Measurements from ENCODE around the gene CLEC16A.

Gene CLEC16A

DNA sequence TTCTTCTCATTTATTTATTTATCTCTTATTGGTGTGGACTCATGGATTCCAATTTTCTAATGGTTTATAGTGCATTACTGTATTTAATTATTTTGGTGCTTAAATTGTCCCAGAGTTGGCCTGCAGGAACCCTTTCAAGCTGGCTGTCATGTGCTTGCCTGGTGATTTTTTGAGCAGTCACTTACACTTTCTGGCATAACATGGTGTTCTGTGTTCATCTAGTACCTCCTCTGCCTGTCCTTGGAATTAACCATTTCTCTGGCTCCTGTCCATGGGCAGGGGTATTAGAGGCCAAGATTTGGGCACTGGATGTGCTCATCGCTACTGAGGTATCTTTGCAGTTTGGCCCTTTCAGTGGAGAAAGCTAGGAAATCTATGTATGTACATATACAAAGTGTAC is 67.0 kb downstream of the CLEC16A start:
- no peaks in the 10 kb centered on the region for H3K36me3 ChIP-seq (ENCODE audit: insufficient read depth)
- no peak overlapping the region for H3K27ac ChIP-seq
- H3K4me3 ChIP-seq (IDR thresholded peaks at IDR 0.05; ENCODE audit: insufficient read depth, low read depth, low read length): no peak overlapping the region
- no peak overlapping the region for H3K4me2 ChIP-seq
- H3K4me1 ChIP-seq (ENCODE audit: low read depth, poor library complexity, severe bottlenecking): no peaks in the 10 kb centered on the region
- no peak overlapping the region for H2AFZ ChIP-seq (ENCODE audit: low read depth)
- H3K27me3 ChIP-seq (ENCODE audit: insufficient read depth, low read depth): no peaks in the 10 kb centered on the region
- no peak overlapping the region for H3K9ac ChIP-seq
- TF ChIP-seq, protein P1, sequence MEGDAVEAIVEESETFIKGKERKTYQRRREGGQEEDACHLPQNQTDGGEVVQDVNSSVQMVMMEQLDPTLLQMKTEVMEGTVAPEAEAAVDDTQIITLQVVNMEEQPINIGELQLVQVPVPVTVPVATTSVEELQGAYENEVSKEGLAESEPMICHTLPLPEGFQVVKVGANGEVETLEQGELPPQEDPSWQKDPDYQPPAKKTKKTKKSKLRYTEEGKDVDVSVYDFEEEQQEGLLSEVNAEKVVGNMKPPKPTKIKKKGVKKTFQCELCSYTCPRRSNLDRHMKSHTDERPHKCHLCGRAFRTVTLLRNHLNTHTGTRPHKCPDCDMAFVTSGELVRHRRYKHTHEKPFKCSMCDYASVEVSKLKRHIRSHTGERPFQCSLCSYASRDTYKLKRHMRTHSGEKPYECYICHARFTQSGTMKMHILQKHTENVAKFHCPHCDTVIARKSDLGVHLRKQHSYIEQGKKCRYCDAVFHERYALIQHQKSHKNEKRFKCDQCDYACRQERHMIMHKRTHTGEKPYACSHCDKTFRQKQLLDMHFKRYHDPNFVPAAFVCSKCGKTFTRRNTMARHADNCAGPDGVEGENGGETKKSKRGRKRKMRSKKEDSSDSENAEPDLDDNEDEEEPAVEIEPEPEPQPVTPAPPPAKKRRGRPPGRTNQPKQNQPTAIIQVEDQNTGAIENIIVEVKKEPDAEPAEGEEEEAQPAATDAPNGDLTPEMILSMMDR (conservative IDR thresholded peaks at IDR 0.05; ENCODE audit: low read depth, low read length): no peak
- no peaks in the 10 kb centered on the region for H4K20me1 ChIP-seq (ENCODE audit: insufficient read depth)
- no peaks in the 10 kb centered on the region for H3K79me2 ChIP-seq (ENCODE audit: insufficient read depth, low read depth)

DNA sequence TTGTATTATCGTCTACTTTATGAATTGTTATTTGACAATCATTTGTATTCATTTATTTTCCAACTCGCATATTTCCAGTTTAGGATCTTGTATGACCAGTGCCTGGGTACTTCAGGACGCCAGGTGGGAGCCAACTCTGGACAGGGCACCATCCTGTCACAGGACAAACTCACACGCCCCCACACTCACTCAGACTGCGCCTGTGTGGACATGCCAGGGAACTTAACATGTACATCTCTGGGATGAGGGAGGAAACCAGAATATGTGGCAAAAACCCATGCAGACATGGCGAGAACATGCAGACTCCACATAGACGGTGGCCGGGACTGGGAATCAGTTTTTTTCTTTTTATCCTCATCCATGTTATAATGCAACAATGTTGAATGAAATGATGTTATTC is 68.5 kb downstream of the CLEC16A start:
- Histone ChIP-seq H3K79me2 (ENCODE audit: insufficient read depth, low read depth) (no peaks in the 10 kb centered on the region), H2AFZ (ENCODE audit: low read depth) (no peak overlapping the region), H3K4me3 (IDR thresholded peaks at IDR 0.05; ENCODE audit: insufficient read depth, low read depth, low read length) (no peak overlapping the region), H3K27ac (no peak overlapping the region), H3K4me1 (ENCODE audit: low read depth, poor library complexity, severe bottlenecking) (no peaks in the 10 kb centered on the region), H3K9ac (no peak overlapping the region), H3K4me2 (no peak overlapping the region), H4K20me1 (ENCODE audit: insufficient read depth) (no peaks in the 10 kb centered on the region), H3K36me3 (ENCODE audit: insufficient read depth) (no peaks in the 10 kb centered on the region), H3K27me3 (ENCODE audit: insufficient read depth, low read depth) (no peaks in the 10 kb centered on the region)
- TF ChIP-seq, protein P1 (conservative IDR thresholded peaks at IDR 0.05; ENCODE audit: low read depth, low read length): no peak

DNA sequence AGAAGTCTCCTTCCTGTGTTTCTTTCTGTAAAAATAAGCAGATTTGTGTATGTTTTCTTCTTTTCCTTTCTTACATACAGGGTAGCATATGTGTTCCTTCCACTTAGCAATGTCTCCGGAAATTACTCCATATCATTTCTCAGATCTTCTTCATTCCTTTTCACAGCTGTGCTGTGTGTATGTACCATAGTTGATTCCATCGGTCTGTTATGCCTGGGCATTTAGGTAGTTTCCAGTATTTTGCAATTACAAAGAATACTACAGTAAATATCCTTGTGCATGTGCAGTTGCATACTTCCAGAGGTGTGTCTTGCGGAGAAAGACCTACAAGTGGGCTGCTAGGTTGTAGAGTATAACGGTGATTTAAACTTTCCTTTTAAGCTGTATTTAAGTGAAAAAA is 69.8 kb downstream of the CLEC16A start:
- Histone ChIP-seq H3K27me3 (ENCODE audit: insufficient read depth, low read depth) (no peaks in the 10 kb centered on the region), H3K4me2 (no peak overlapping the region), H2AFZ (ENCODE audit: low read depth) (no peak overlapping the region), H3K4me1 (ENCODE audit: low read depth, poor library complexity, severe bottlenecking) (no peaks in the 10 kb centered on the region), H3K36me3 (ENCODE audit: insufficient read depth) (no peaks in the 10 kb centered on the region), H3K79me2 (ENCODE audit: insufficient read depth, low read depth) (no peaks in the 10 kb centered on the region), H4K20me1 (ENCODE audit: insufficient read depth) (no peaks in the 10 kb centered on the region), H3K4me3 (IDR thresholded peaks at IDR 0.05; ENCODE audit: insufficient read depth, low read depth, low read length) (no peak overlapping the region), H3K27ac (no peak overlapping the region), H3K9ac (no peak overlapping the region)
- TF ChIP-seq, protein P1 (conservative IDR thresholded peaks at IDR 0.05; ENCODE audit: low read depth, low read length): no peak

DNA sequence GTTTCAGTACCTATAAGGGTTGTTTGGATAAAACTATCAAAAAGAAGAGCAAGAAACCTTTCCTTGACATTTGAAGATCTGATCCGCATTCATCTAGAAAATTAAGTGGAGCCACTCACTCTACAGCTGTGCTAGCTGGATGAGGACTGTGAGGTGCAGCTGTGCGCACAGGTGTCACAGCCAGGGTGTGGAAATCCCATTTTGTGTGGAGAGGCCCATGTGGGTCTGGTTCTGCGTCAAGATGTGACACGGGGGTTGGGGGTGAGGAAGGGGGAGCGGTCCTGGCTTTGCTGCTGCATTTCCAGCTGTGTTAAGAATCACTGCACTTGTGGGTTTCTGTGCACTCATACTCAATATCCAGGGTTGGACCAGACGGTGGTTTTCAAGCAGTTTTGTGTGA is 70.7 kb downstream of the CLEC16A start:
- H3K27ac ChIP-seq: no peak overlapping the region

More for the DNA sequence above, 70.7 kb downstream of the CLEC16A start:
- no peak overlapping the region for H2AFZ ChIP-seq (ENCODE audit: low read depth)
- TF ChIP-seq, protein P1 (conservative IDR thresholded peaks at IDR 0.05; ENCODE audit: low read depth, low read length): no peak
- H3K4me3 ChIP-seq (IDR thresholded peaks at IDR 0.05; ENCODE audit: insufficient read depth, low read depth, low read length): no peak overlapping the region
- H3K79me2 ChIP-seq (ENCODE audit: insufficient read depth, low read depth): no peaks in the 10 kb centered on the region
- no peaks in the 10 kb centered on the region for H3K4me1 ChIP-seq (ENCODE audit: low read depth, poor library complexity, severe bottlenecking)
- H3K4me2 ChIP-seq: no peak overlapping the region
- no peaks in the 10 kb centered on the region for H4K20me1 ChIP-seq (ENCODE audit: insufficient read depth)
- H3K27me3 ChIP-seq (ENCODE audit: insufficient read depth, low read depth): no peaks in the 10 kb centered on the region
- H3K9ac ChIP-seq: no peak overlapping the region
- H3K36me3 ChIP-seq (ENCODE audit: insufficient read depth): no peaks in the 10 kb centered on the region
